CD4-positive, alpha-beta T cell treated with Interleukin-15 for 4 hours (primary cell): Measurements from ENCODE around the gene ORC5.
A peak's percentile ranks its signal among the peaks of the same experiment; 100 is the strongest.
"Not testable (repeated sequence)": the region's sequence is repeated elsewhere in the genome, so short reads cannot be mapped to it uniquely, and the experiment has no call there.

Experiments used
- DNase-seq: peaks from one replicate; pipeline ENCODE4 v3.0.0-alpha.2; 2020; ENCODE audit warnings: low spot score

The ORC5 gene

DNA sequence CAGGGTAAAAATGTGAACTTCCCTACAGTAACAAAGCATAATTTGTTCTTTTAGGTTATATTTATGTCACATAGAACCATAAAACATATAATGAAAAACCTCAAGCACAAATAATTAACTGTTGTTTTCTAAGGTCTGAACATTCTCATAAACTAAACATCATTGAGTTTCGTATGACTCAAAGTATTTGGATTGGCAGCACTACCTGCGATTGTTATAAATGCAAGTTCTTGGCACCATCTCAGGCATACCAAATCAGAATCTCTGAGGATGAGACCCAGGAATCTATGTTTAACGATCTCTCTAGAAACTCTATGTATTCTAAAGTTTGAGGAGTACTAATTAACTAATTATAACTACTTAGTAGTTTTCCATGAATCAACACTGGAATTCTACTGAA lies 22.5 kb downstream of the ORC5 start:
- no peak for DNase-seq

DNA sequence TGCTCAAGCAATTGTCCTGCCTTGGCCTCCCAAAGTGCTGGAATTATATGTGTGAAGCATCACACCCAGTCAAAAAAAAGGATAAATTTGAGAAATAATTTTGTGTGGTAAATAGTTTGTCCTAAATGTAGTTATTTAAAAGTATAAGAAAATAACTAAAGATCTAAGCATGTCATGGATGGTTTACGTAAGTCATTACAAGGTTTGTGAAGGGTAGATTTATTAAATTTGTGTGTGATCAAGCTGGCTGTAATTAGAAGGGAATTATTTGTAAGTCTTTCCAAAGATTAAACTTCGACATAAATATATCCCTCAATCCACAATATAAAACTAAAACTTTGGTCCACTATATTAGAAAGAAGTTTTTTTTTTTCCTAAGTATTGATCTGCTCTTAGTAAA lies 28.6 kb downstream of the ORC5 start:
- no peak for DNase-seq

GRCh38 chr7:104177565-104178083 lies 30.2 kb downstream of the ORC5 start:
- not testable (repeated sequence) for DNase-seq

- no peak for DNase-seq
These were observed 31.5 kb downstream of the ORC5 start for GRCh38 chr7:104176332-104176731.

DNA sequence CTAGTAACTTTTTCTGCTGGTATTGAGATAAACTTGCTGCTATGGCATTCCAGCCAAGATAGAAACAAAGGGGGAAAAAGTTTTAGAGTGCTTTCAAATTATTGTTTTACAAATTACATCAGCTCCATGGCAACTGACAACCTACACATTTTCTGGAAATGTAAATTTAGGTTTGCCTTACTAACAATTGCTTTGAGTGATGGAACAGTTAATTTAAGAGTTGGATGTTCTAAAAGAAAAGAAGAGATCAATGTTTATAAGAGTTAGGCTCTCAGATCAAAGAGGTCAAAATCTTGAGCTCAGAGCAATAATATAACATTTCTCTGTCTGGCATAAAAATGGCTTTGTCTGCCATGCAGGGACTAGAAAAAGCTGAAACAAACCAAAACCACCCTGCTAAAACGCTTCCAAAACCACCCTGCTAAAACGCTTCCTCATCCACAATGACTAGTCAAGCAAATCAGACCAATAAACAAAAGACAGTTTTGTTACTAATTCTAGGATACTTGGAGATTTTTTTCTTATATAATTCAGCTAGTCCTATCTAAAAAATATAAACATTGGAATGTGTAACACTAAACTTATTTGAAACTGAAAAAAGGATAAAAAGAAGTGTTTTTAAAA lies 32.3 kb downstream of the ORC5 start:
- no peak for DNase-seq

DNA sequence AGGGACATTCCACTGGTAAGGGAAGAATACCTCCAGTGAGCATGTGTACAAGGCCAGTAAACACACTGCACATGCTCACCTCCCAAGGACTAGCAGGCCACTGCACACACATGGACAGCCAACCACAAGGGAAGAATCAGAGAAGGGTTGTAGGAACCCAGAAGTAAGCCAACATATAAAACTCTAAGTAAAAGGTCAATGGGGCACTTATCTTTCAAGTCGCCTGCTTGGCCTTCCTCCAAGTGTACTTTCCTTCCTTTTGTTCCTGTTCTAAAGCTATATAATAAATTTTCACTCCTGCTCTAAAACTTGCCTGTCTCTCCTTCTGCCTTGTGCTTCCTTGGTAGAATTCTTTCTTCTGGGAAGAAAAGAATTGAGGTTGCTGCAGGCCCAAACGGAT lies 33.0 kb downstream of the ORC5 start:
- no peak for DNase-seq

DNA sequence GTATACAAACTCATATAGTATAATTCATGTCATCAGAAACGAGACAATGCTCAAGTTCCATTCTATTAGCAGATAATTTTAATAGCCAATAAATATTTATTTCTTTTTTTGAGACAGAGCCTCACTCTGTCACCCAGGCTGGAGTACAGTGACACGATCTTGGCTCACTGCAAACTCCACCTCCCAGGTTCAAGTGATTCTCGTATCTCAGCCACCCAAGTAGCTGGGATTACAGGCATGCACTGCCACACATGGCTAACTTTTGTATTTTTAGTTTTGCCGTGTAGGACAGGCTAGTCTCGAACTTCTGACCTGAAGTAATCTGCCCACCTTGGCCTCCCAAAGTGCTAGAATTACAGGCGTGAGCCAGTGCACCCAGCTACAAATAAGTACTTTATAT lies 45.7 kb downstream of the ORC5 start:
- no peak for DNase-seq

DNA sequence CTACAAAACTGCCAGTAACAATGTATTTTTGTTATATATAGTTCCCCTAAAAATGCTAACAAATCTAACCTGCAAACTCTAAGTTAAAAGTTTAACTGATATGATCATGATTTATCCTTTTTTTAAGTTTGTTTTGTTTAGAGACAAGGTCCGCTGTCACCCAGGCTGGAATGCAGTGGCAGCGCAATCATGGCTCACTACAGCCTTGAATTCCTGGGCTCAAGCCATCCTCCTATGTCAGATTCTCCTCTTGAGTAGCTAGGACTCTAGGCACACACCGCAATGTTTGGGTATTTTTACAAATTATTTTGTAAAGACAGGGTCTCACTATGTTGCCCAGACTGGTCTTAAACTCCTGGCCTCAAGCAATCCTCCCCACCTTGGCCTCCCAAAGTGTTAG lies 46.6 kb downstream of the ORC5 start:
- DNase-seq = no peak

- DNase-seq = no peak
These were observed 47.4 kb downstream of the ORC5 start for GRCh38 chr7:104160375-104160774.

DNA sequence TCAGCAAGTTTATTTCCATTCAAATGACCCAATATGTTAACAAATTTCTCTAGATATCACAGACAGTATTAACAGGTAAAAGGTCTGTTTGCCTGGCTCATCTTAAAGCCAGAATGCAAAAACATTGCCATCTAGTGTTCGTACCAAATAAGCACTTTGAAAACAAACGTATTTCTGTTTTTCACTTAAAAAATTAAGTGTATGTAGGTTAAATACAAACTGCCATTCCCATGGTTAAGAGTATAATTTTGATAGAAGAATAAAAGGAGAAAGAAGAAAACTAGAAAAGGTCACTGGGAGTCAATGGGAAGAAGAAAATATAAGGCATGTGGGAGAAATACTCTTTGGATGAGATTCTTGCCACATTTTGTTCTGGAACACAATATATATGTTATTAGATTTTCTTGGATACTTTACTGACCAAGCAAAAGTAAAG lies 51.0 kb downstream of the ORC5 start:
- DNase-seq = no peak

GRCh38 chr7:104153287-104153686 lies 54.5 kb downstream of the ORC5 start:
- DNase-seq = no peak

- DNase-seq = no peak
These were observed 55.3 kb downstream of the ORC5 start for GRCh38 chr7:104152468-104152867.

DNA sequence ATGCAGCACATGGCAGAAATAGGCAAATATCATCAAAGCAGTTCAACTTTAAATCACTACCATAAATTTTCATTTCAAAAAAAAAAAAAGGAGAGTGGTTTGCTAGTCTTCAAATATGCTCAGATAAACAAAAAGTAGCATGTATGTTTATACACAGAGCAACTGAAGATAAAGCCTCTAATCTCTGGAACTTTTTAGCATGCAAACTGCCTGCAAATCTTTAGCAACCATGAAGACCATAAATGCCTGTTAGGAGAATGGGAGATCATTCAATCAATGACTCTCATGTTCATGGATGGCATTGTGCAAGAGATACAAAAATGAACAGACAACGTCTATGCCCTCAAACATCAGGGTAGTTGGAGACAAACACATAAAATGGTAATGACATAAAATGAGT lies 57.3 kb downstream of the ORC5 start:
- DNase-seq = no peak

DNA sequence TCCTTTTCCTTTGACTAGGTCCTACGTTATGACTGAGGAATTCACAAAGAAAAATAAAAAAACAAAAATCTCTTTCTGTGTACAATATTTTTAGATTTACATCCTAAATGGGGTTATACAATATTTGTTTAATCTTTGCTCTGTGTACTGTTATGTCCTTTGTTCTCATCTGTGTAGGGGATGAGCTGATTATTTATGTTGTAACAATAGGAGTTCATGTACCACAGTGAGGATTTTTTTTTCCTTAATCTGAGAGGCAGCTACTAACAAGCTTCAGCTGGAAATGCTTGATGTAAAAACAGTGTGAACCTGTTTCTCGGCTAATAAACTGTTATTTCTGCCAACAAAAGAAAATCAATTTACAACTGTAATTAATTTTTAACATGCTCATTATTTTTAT lies 58.0 kb downstream of the ORC5 start:
- no peak for DNase-seq

- DNase-seq = no peak
These were observed 65.7 kb downstream of the ORC5 start for GRCh38 chr7:104142147-104142546.

GRCh38 chr7:104137971-104138370 lies 69.8 kb downstream of the ORC5 start:
- no peak for DNase-seq

DNA sequence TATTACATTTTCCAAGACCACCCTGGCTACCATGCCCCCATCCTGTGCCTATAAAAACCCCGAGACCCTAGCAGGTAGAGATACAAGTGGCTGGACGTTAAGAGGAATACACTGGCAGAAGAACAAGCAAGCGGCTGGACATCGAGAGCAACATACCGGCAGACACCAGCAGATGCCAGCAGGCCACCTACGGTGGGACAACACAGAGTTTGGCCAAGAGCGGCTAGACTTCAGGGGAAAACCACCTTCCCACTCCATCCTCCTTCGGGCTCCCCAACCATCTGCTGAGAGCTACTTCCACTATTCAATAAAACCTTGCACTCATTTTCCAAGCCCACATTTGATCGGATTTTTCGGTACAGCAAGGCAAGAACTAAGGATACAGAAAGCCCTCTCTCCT lies 70.3 kb downstream of the ORC5 start:
- no peak for DNase-seq

DNA sequence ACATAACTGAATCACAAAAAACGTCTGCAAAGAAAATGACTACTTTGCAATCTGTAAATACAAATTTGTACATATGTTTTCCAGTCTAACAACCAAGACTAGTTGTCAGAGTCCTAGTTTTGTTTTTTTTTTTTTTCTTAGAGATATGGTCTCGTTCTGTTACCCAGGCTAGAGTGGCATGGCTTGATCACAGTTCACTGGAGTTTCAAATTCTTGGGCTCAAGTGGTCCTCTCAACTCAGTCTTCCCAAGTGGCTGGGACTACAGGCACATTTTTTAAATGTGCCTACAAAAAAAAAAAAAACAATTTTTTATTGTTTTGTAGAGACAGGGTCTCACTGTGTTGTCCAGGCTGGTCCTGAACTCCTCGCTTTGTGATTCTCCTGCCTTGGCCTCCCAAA lies 70.8 kb downstream of the ORC5 start:
- no peak for DNase-seq

GRCh38 chr7:104136561-104136960 lies 71.3 kb downstream of the ORC5 start:
- DNase-seq = no peak

- no peak for DNase-seq
These were observed 71.9 kb downstream of the ORC5 start for GRCh38 chr7:104135760-104136558.

- no peak for DNase-seq
These were observed 74.6 kb downstream of the ORC5 start for GRCh38 chr7:104133238-104133637.

DNA sequence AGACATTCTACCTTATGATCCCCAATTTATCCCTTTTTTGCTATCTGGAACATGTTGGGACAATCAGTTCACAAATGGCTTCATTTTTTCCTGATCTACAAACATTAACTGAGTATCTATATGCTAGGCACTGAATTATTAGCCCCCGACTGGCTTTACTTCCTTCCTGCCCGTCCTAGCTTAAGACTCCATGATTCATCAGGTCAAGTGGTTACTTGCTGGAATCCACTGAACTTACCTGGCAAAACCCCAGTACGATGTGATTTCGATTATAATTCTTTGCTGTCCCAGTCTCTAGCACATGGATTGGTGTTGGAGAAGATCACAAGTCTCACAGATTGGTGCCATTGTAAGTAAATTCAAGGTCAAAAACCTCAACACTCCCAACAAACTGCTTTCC lies 77.1 kb downstream of the ORC5 start:
- DNase-seq = peak; percentile 1

GRCh38 chr7:104127204-104127603 lies 80.6 kb downstream of the ORC5 start:
- DNase-seq = no peak

- DNase-seq = no peak
These were observed 81.4 kb downstream of the ORC5 start for GRCh38 chr7:104126411-104126841.
